Stimulated activated naive CD4-positive, alpha-beta T cell (primary cell): ENCODE measurements around the gene UBE3C.
"Not testable (repeated sequence)": the region's sequence is repeated elsewhere in the genome, so short reads cannot be mapped to it uniquely, and the experiment has no call there.

Experiments used
- DNase-seq, 6 experiments: peaks; one replicate each; lab custom pipeline; 2025; lab: John Stamatoyannopoulos, UW

UBE3C gene

GRCh38 chr7:157138424-157139110 lies at the start of gene UBE3C:
Gene UBE3C (plus strand): TSS chr7:157138926. CDS start chr7:157139273, 347 bp downstream.
- peak; percentile 85 to 97 (median 92) for DNase-seq

- DNase-seq = no peak
These were observed 49.6 kb upstream of the UBE3C start for GRCh38 chr7:157089100-157089610.

- DNase-seq = no peak
These were observed 48.1 kb upstream of the UBE3C start for GRCh38 chr7:157090485-157091165.

GRCh38 chr7:157096286-157097055 lies 42.3 kb upstream of the UBE3C start:
- no peak for DNase-seq

GRCh38 chr7:157097056-157097329 lies 41.7 kb upstream of the UBE3C start:
- no peak for DNase-seq

- no peak for DNase-seq
These were observed 41.2 kb upstream of the UBE3C start for GRCh38 chr7:157097569-157097968.

- DNase-seq = not testable (repeated sequence)
These were observed 38.7 kb upstream of the UBE3C start for GRCh38 chr7:157100005-157100404.

GRCh38 chr7:157103641-157104040 lies 35.1 kb upstream of the UBE3C start:
- not testable (repeated sequence) for DNase-seq

GRCh38 chr7:157111311-157111710 lies 27.4 kb upstream of the UBE3C start:
- no peak for DNase-seq

- DNase-seq = no peak
These were observed 26.0 kb upstream of the UBE3C start for GRCh38 chr7:157112706-157113105.

GRCh38 chr7:157113607-157114006 lies 25.1 kb upstream of the UBE3C start:
- DNase-seq = no peak

GRCh38 chr7:157116762-157117161 lies 22.0 kb upstream of the UBE3C start:
- DNase-seq = no peak

- no peak for DNase-seq
These were observed 20.9 kb upstream of the UBE3C start for GRCh38 chr7:157117796-157118195.

GRCh38 chr7:157120181-157120580 lies 18.5 kb upstream of the UBE3C start:
- no peak for DNase-seq

- no peak for DNase-seq
These were observed 17.5 kb upstream of the UBE3C start for GRCh38 chr7:157121184-157121715.

- DNase-seq = no peak
These were observed 15.8 kb upstream of the UBE3C start for GRCh38 chr7:157122800-157123495.

- no peak for DNase-seq
These were observed 14.0 kb upstream of the UBE3C start for GRCh38 chr7:157124690-157125089.

- DNase-seq = no peak
These were observed 13.1 kb upstream of the UBE3C start for GRCh38 chr7:157125376-157126223.

GRCh38 chr7:157126921-157127320 lies 11.8 kb upstream of the UBE3C start:
- DNase-seq = no peak

- no peak for DNase-seq
These were observed 9.5 kb upstream of the UBE3C start for GRCh38 chr7:157129200-157129599.

GRCh38 chr7:157129907-157130460 lies 8.7 kb upstream of the UBE3C start:
- no peak for DNase-seq
